HepG2 (cell line): Measurements from ENCODE around the gene FN1. TPM values are rescaled to one million over a fixed set of nuclear protein-coding genes. Genes with fewer than 3 reads are reported as not detected.
A peak's percentile ranks its signal among the peaks of the same experiment; 100 is the strongest.

ENCODE experiments used
- ATAC-seq: fragments of 200-7000 bp; cut with Tn5 transposase; 3 replicates; pipeline ENCODE4 v1.9.1; 2020; ENCODE audit warnings: mild to moderate bottlenecking, moderate library complexity
- BruUV-seq: library from RNA; stranded (reverse); fragments of 400-500 nt; replicated peaks from 2 replicates; lab custom pipeline; 2021; lab: Mats Ljungman, UMichigan
- CTCF ChIA-PET: fragments of 300-600 bp; formaldehyde crosslinking; extraction: SDS; loops from one replicate; lab custom pipeline; 2021; ENCODE audit warnings: low total read pairs, inconsistent platforms, low intra/inter-chr PET ratio; lab: Yijun Ruan, JAX
- POLR2A ChIA-PET: fragments of 350-600 bp; sonication (Branson Sonifier 250); formaldehyde crosslinking; loops from one replicate; lab custom pipeline; 2020; ENCODE audit warnings: antibody characterized with exemption, inconsistent platforms; lab: Yijun Ruan, JAX
- DNase-seq: peaks from one replicate; pipeline ENCODE4 v3.0.0-alpha.2; 2015; ENCODE audit warnings: low spot score
- FAIRE-seq: peaks from 3 replicates; lab custom pipeline; 2011; peaks lifted over from hg19 to GRCh38; lab: Jason Lieb, UNC
- H2AFZ ChIP-seq: one replicate; pipeline ENCODE4 v1.6.1; 2011; ENCODE audit warnings: low read length, inconsistent platforms
- H3K27ac ChIP-seq: fragments of 300-600 bp; 3 replicates; pipeline ENCODE4 v1.8.0; 2011; ENCODE audit warnings: mixed run types, mild to moderate bottlenecking, mixed read lengths, low read length, inconsistent platforms; ENCODE audit not compliant: insufficient read depth; ENCODE audit errors: extremely low read length
- H3K27me3 ChIP-seq, 2 experiments: fragments of 200-600 bp in 1 of 2; 2 replicates in 1 of 2; 3 replicates in 1 of 2; pipeline versions ENCODE4 v1.6.0 to v1.8.0; 2011; ENCODE audit warnings: low read length in 2 of 2, mild to moderate bottlenecking in 2 of 2, moderate library complexity in 2 of 2, inconsistent platforms in 1 of 2; ENCODE audit not compliant: insufficient read depth in 2 of 2, control insufficient read depth in 1 of 2
- H3K36me3 ChIP-seq, 2 experiments: fragments of 200-600 bp in 1 of 2; replicated peaks in 1 of 2; 2 replicates in 1 of 2; 3 replicates in 1 of 2; pipeline versions ENCODE4 v1.5.1 to v1.8.0; 2011; ENCODE audit warnings: low read length in 2 of 2, inconsistent platforms in 1 of 2; ENCODE audit not compliant: insufficient read depth in 2 of 2, control insufficient read depth in 1 of 2
- H3K4me1 ChIP-seq: 2 replicates; pipeline ENCODE4 v1.5.1; 2012; ENCODE audit warnings: low read length, inconsistent platforms; ENCODE audit not compliant: insufficient read depth
- H3K4me2 ChIP-seq: 2 replicates; pipeline ENCODE4 v1.6.0; 2011; ENCODE audit warnings: low read depth, low read length, inconsistent platforms
- H3K4me3 ChIP-seq, 3 experiments: fragments of 200-600 bp in 1 of 3; sonication (generic), shearing (Covaris generic) in 1 of 3; replicated peaks in 1 of 3; 2 replicates each; pipeline ENCODE4 v1.5.1; 2011 to 2016; ENCODE audit warnings: low read length in 3 of 3, inconsistent platforms in 2 of 3, low read depth in 2 of 3, mild to moderate bottlenecking in 2 of 3, control low read depth in 1 of 3, mixed read lengths in 1 of 3; ENCODE audit not compliant: insufficient read depth in 1 of 3
- H3K79me2 ChIP-seq: one replicate; pipeline ENCODE4 v1.6.1; 2011; ENCODE audit warnings: low read length, inconsistent platforms; ENCODE audit not compliant: insufficient read depth
- H3K9ac ChIP-seq: 2 replicates; pipeline ENCODE4 v1.6.0; 2011; ENCODE audit warnings: mild to moderate bottlenecking, low read depth, low read length, inconsistent platforms; ENCODE audit not compliant: insufficient read depth
- H3K9me3 ChIP-seq: 2 replicates; pipeline ENCODE4 v1.5.1; 2012; ENCODE audit warnings: mild to moderate bottlenecking, low read length
- H4K20me1 ChIP-seq: 2 replicates; pipeline ENCODE4 v1.6.0; 2011; ENCODE audit warnings: inconsistent platforms, mild to moderate bottlenecking, low read length, moderate library complexity; ENCODE audit not compliant: insufficient read depth
- CEBPB ChIP-seq: IDR thresholded peaks from 2 replicates; pipeline ENCODE4 v1.6.1; 2011; ENCODE audit warnings: low read depth, low read length, improper control_type of control experiment, borderline replicate concordance
- EEA1 ChIP-seq: sonication (generic); formaldehyde crosslinking; IDR thresholded peaks from 2 replicates; pipeline ENCODE4 v1.5.1; 2020; ENCODE audit warnings: mild to moderate bottlenecking, missing genetic modification reagents, borderline replicate concordance
- GLI4 ChIP-seq: sonication (generic); formaldehyde crosslinking; IDR thresholded peaks from 2 replicates; pipeline ENCODE4 v1.5.1; 2020; ENCODE audit warnings: missing genetic modification reagents, mild to moderate bottlenecking, moderate library complexity, borderline replicate concordance
- GTF2F1 ChIP-seq: fragments of 150-350 bp; IDR thresholded peaks from 2 replicates; pipeline ENCODE4 v1.6.1; 2014; ENCODE audit warnings: low read length
- NFRKB ChIP-seq: fragments of 450-650 bp; IDR thresholded peaks from 2 replicates; pipeline ENCODE4 v1.6.1; 2017
- PITX1 ChIP-seq: sonication (generic); formaldehyde crosslinking; IDR thresholded peaks from 2 replicates; pipeline ENCODE4 v1.5.1; 2020; ENCODE audit warnings: mild to moderate bottlenecking, missing genetic modification reagents
- POGZ ChIP-seq: sonication (generic); formaldehyde crosslinking; IDR thresholded peaks from 2 replicates; pipeline ENCODE4 v1.4.0; 2020; ENCODE audit warnings: mild to moderate bottlenecking, missing genetic modification reagents
- RFX5 ChIP-seq: IDR thresholded peaks from 2 replicates; pipeline ENCODE4 v1.6.1; 2011; ENCODE audit warnings: low read depth, low read length, improper control_type of control experiment
- SIX1 ChIP-seq: sonication (generic); formaldehyde crosslinking; IDR thresholded peaks from 2 replicates; pipeline ENCODE4 v1.4.0; 2020; ENCODE audit warnings: missing genetic modification reagents, borderline replicate concordance
- SNAI1 ChIP-seq: sonication (generic); formaldehyde crosslinking; IDR thresholded peaks from 2 replicates; pipeline ENCODE4 v1.5.0; 2020; ENCODE audit warnings: mild to moderate bottlenecking, missing genetic modification reagents, borderline replicate concordance
- SRF ChIP-seq: IDR thresholded peaks from 2 replicates; pipeline ENCODE4 v1.6.1; 2011; ENCODE audit warnings: mild to moderate bottlenecking, low read depth, low read length, moderate library complexity
- THAP11 ChIP-seq: IDR thresholded peaks from 2 replicates; pipeline ENCODE4 v1.6.1; 2016; ENCODE audit warnings: missing biosample characterization, missing genetic modification reagents
- ZBTB1 ChIP-seq: sonication (generic); formaldehyde crosslinking; IDR thresholded peaks from 2 replicates; pipeline ENCODE4 v1.4.0; 2020; ENCODE audit warnings: missing genetic modification reagents, borderline replicate concordance
- ZMYM4 ChIP-seq: sonication (generic); formaldehyde crosslinking; IDR thresholded peaks from 2 replicates; pipeline ENCODE4 v1.8.1; 2023; ENCODE audit warnings: mild to moderate bottlenecking, missing genetic modification reagents
- ZNF24 ChIP-seq: fragments of 450-650 bp; IDR thresholded peaks from 2 replicates; pipeline ENCODE4 v1.6.1; 2017; ENCODE audit warnings: antibody characterized with exemption, mild to moderate bottlenecking
- ZNF30 ChIP-seq: sonication (generic); formaldehyde crosslinking; IDR thresholded peaks from 2 replicates; pipeline ENCODE4 v1.5.0; 2020; ENCODE audit warnings: mild to moderate bottlenecking, missing genetic modification reagents
- ZNF326 ChIP-seq: sonication (generic); formaldehyde crosslinking; IDR thresholded peaks from 2 replicates; pipeline ENCODE4 v1.4.0; 2020; ENCODE audit warnings: missing genetic modification reagents, borderline replicate concordance
- ZNF629 ChIP-seq: sonication (generic); formaldehyde crosslinking; conservative IDR thresholded peaks from 2 replicates; pipeline ENCODE4 v1.5.0; 2020; ENCODE audit warnings: missing genetic modification reagents
- ZNF75D ChIP-seq: sonication (generic); formaldehyde crosslinking; IDR thresholded peaks from 2 replicates; pipeline ENCODE4 v1.8.1; 2023; ENCODE audit warnings: missing genetic modification reagents, mild to moderate bottlenecking, borderline replicate concordance
- ZNF891 ChIP-seq: sonication (generic); formaldehyde crosslinking; IDR thresholded peaks from 2 replicates; pipeline ENCODE4 v1.5.0; 2020; ENCODE audit warnings: mild to moderate bottlenecking, missing genetic modification reagents
- ZSCAN29 ChIP-seq: sonication (generic); formaldehyde crosslinking; conservative IDR thresholded peaks from 2 replicates; pipeline ENCODE4 v1.4.0; 2020; ENCODE audit warnings: mild to moderate bottlenecking, missing genetic modification reagents
- WGBS: methylation state at CpG from one replicate; pipeline ENCODE4 v1.1.6; 2017; ENCODE audit warnings: low lambda C conversion rate; 5-methylcytosine and 5-hydroxymethylcytosine counted together
- in situ Hi-C: cut with HindIII; loops from 2 replicates; pipeline ENCODE4 v1.10.0; 2017; ENCODE audit warnings: low pct_unique_long_range_greater_than_20kb; ENCODE audit not compliant: extremely low pct_ligation_motif_present
- intact Hi-C: fragments of 100-400 bp; cut with micrococcal nuclease; formaldehyde crosslinking; loops from one replicate; pipeline ENCODE4 v1.10.0; 2022; ENCODE audit not compliant: unreplicated experiment
- polyA plus RNA-seq, 8 experiments: library from polyadenylated mRNA; depleted of rRNA in 3 of 8; stranded (reverse) in 7 of 8; unstranded in 1 of 8; fragments of >200 nt; fragmentation: Illumina TruSeq in 4 of 8; extraction: Trizol in 4 of 8; gene quantifications; 2 replicates each; pipeline versions ENCODE4 v1.2.1 to v1.2.3, GENCODE V29; 2011 to 2016; ENCODE audit warnings: low read depth in 4 of 8, missing spikeins in 1 of 8, mixed read lengths in 1 of 8; ENCODE audit not compliant: insufficient read depth in 1 of 8
- total RNA-seq, 5 experiments: library from RNA; depleted of rRNA; stranded (reverse); fragments of >200 nt; fragmentation: Illumina TruSeq; extraction: Trizol; gene quantifications; 2 replicates each; pipeline ENCODE4 v1.2.3, GENCODE V29; 2016; ENCODE audit warnings: low read depth in 1 of 5
- TF ChIP-seq, protein P1 (sequence below): sonication (generic); formaldehyde crosslinking; IDR thresholded peaks from 2 replicates; pipeline ENCODE4 v1.5.0; 2020; ENCODE audit warnings: missing genetic modification reagents, mild to moderate bottlenecking, borderline replicate concordance
- TF ChIP-seq, protein P2 (sequence below): sonication (generic); formaldehyde crosslinking; IDR thresholded peaks from 2 replicates; pipeline ENCODE4 v1.4.0; 2020; ENCODE audit warnings: mild to moderate bottlenecking, missing genetic modification reagents
- TF ChIP-seq, protein P3 (sequence below): sonication (generic); formaldehyde crosslinking; IDR thresholded peaks from 2 replicates; pipeline ENCODE4 v1.8.0; 2022; ENCODE audit warnings: mild to moderate bottlenecking, missing genetic modification reagents

Gene FN1
- total and polyA plus RNA-seq, 2 of the 13 experiments (the other 11 are each of a cell fraction or from before 2014, with no cell fraction given) = 1,847 to 6,471 TPM

DNA sequence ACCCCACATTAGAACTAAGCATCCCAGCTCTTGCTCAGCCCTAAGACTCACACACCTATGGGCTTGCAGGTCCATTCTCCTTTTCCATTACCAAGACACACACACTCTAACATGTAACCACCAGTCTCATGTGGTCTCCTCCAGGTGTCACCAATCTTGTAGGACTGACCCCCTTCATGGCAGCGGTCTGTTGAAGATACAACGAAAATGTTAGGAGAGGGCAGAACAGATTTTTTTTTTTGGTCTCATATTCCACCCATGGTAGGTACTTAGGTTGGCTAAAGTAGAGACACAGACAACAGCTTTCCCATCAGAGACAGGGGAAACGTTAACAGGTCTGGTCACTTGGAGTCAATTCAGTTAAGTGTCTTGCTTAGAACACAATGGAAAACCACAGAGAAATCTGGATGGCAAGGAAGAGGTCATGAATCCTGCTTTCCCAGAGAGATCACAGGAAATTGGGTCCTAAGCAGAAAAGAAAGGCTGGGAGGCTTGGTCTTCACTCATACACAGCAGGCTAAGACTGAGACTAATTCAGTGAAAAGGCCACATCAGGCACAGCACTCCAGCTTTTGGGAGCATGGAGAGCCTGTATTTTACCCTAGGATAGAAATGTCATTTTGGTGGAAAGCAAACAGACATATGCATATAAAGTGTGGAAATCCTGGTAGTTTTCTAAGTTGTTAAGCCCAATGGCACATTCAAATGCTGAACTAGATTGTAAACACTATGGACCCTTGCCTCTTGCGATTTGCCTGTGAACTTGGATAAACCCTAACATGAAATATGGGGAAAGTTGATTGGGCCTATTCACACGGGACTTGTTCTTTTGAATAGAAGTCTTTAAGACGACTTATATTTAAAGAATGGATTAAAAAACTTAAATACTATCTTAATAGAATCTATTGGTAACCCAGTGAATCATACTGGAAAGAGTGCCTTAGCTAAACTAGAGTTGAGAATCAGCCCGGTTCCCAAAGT, 3.8 kb downstream of the FN1 start:
- H3K79me2 ChIP-seq = peaks cover 73% of the 10 kb centered on the region
- H3K27me3 ChIP-seq = no peaks in the 10 kb centered on the region; a peak in 1 of 5 replicates
- H3K4me3 ChIP-seq = peak overlapping the region; percentile 64 to 99 (median 95); a peak in 5 of 6 replicates
- FAIRE-seq (no peak), DNase-seq (no peak), ATAC-seq (no peak)
- no peak overlapping the region for H2AFZ ChIP-seq
- intact Hi-C loops = loop anchor here (2.0 kb wide), 1 partner anchor 489 kb away; no protein-coding TSS in a partner anchor
- ChIA-PET POLR2A (interaction anchor here (0.6 to 5.8 kb wide), 8 partner anchors 12 to 402 kb away, joined by 3 to 118 read pairs (median 4); no protein-coding TSS in a partner anchor), CTCF (no interaction called here)
- peak overlapping the region; percentile 64 for H3K9ac ChIP-seq
- 78% methylated on average over 7 of the region's 7 CpGs for WGBS
- peaks cover 64% of the 10 kb centered on the region for H4K20me1 ChIP-seq
- no peaks in the 10 kb centered on the region for H3K9me3 ChIP-seq
- in situ Hi-C loops = loop anchor here (5.0 kb wide), 2 partner anchors 185 to 490 kb away; no protein-coding TSS in a partner anchor
- H3K4me2 ChIP-seq = peak overlapping the region; percentile 89
- peaks cover 73% of the 10 kb centered on the region for H3K4me1 ChIP-seq
- H3K36me3 ChIP-seq = peaks cover 19 to 64% of the 10 kb centered on the region in 2 experiments
- peak overlapping the region; percentile 71 for H3K27ac ChIP-seq
- no TSS peak for BruUV-seq
- TF ChIP-seq SIX1 (CRISPR knock-in tag) (no peak), THAP11 (CRISPR knock-in tag) (0 out of 2 replicates have a peak, but pooled peaks have one; percentile 9), GLI4 (CRISPR knock-in tag) (0 out of 2 replicates have a peak, but pooled peaks have one; percentile 18), POGZ (CRISPR knock-in tag) (no peak; the same call in 1 of the 2 replicates), GTF2F1 (no peak), ZNF629 (CRISPR knock-in tag) (no peak; the same call in 1 of the 2 replicates), EEA1 (CRISPR knock-in tag) (no peak), SNAI1 (CRISPR knock-in tag) (no peak), ZNF326 (CRISPR knock-in tag) (no peak), RFX5 (no peak), NFRKB (no peak), ZNF891 (no peak), ZNF24 (no peak), PITX1 (no peak), ZMYM4 (CRISPR knock-in tag) (no peak), ZBTB1 (no peak), CEBPB (no peak), ZSCAN29 (CRISPR knock-in tag) (no peak), ZNF75D (CRISPR knock-in tag) (no peak), SRF (no peak), ZNF30 (CRISPR knock-in tag) (no peak)
- TF ChIP-seq, protein P1, sequence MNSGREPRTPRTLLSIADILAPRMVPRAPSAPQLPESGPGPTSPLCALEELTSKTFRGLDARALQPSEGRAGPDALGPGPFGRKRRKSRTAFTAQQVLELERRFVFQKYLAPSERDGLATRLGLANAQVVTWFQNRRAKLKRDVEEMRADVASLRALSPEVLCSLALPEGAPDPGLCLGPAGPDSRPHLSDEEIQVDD = no peak
- TF ChIP-seq, protein P2, sequence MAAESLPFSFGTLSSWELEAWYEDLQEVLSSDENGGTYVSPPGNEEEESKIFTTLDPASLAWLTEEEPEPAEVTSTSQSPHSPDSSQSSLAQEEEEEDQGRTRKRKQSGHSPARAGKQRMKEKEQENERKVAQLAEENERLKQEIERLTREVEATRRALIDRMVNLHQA = no peak
- TF ChIP-seq, protein P3, sequence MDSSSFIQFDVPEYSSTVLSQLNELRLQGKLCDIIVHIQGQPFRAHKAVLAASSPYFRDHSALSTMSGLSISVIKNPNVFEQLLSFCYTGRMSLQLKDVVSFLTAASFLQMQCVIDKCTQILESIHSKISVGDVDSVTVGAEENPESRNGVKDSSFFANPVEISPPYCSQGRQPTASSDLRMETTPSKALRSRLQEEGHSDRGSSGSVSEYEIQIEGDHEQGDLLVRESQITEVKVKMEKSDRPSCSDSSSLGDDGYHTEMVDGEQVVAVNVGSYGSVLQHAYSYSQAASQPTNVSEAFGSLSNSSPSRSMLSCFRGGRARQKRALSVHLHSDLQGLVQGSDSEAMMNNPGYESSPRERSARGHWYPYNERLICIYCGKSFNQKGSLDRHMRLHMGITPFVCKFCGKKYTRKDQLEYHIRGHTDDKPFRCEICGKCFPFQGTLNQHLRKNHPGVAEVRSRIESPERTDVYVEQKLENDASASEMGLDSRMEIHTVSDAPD (CRISPR knock-in tag) = 0 out of 2 replicates have a peak, but pooled peaks have one; percentile 32
